ENCODE measurements around the gene USP12.
"Not testable (repeated sequence)": the region's sequence is repeated elsewhere in the genome, so short reads cannot be mapped to it uniquely, and the experiment has no call there.

Gene USP12

DNA sequence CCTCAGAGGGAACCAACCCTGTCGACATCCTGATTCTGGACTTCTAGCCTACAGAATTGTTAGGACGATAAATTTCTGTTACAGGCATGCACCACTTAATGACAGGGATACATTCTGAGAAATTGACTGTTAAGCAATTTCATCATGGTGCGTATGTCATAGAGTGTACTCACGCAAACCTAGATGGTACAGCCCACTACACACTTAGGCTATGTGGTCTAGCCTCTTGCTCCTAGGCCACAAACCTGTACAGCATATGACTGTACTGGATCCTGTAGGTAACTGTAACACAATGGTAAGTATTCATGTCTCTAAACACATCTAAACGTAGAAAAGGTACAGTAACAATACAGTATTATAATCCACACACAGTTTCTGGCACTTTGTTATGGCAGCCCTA, 13.3 kb downstream of the USP12 start:
- no peak overlapping the region for H3K27ac ChIP-seq
- no peak for DNase-seq (ENCODE audit: low read depth, low spot score)

DNA sequence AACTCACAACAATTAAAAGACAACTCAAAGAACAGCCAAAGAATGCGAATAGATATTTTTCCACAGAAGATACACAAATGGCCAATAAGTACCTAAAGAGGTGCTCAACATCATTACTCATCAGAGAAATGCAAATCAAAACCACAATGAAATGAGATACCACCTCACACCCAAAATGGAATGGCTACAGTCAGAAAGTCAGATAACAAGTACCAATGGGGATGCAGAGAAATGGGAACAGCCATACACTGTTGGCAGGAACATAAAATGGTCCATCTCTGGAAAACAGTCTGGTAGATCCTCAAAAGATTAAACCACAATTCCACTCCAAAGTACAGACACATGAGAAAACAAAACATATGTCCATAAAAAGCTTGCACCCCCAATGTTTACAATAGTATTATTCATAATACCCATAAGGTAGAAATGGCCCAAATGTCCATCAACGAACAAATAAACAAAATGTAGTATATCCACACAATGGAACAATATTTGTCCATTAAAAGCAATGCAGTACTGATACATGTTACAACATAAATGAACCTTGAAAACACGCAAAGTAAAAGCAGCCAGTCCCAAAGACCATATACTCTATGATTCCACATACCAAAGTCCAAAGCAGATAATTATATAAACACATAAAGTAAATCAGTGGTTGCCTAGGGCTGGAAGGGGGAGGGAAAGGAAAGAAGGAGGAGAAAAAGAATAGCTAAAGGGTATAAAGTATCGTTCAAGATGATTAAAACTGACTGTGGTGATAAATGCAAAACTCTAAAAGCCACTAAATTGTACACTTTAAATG, 19.6 kb downstream of the USP12 start:
- no peak overlapping the region for H3K27ac ChIP-seq
- no peak for DNase-seq (ENCODE audit: low read depth, low spot score)

DNA sequence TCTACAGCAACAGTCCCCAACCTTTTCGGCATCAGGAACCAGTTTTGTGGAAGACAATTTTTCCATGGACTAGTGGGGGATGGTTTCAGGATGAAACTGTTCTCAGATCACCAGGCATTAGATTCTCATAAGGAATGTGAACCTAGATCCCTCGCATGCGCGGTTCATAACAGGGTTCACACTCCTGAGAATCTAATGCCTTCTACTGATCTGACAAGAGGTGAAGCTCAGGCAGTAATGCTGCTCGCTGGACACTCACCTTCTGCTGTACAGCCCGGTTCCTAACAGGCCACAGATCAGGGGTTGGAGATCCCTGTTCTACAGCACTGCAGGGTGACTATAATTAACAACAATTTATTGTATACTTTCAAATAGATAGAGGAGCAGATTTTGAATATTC, 21.9 kb downstream of the USP12 start:
- no peak overlapping the region for H3K27ac ChIP-seq
- no peak for DNase-seq (ENCODE audit: low read depth, low spot score)

DNA sequence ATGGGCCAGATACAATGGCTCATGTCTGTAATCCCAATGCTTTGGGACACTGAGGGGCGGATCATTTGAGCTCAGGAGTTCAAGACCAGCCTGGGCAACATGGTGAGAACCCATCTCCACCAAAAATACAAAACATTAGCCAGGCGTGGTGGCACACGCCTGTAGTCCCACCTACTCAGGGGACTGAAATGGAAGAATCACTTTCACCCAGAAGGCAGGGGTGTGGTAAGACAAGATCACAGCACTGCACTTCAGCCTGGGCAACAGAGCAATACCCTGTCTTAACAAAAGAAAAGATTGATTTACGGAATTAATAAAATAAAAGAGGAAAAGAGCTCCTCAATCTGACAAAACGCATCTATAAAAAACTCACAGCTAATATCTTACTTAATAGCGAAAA, 22.7 kb downstream of the USP12 start:
- no peak for DNase-seq (ENCODE audit: low read depth, low spot score)
- no peak overlapping the region for H3K27ac ChIP-seq

DNA sequence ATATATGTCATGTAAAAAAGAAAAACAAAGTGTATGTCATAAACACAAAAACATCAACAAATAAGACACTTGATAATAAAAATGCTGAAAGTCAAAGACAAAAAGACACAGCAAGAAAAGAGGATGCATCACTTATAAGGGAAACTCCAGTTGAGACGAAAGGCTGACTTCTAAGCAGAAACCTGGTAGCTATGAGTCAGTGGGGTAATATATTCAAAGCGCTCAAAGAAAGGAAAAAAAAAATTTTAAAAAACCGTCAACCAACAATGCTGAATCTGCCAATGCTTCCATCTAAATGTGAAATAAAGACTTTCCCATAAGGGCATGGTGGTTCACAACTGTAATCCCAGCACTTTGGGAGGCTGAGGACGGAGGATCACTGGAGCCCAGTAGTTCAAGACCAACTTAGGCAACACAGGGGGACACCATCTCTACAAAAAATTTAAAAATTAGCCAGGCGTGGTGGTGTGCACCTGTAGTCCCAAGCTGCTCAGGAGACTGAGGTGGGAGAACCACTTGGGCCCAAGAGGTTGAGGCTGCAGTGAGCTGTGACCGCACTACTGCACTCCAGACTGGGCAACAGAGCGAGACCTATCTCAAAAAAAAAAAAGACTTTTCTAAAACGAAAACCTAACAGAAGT, 24.0 kb downstream of the USP12 start:
- no peak overlapping the region for H3K27ac ChIP-seq
- no peak for DNase-seq (ENCODE audit: low read depth, low spot score)

DNA sequence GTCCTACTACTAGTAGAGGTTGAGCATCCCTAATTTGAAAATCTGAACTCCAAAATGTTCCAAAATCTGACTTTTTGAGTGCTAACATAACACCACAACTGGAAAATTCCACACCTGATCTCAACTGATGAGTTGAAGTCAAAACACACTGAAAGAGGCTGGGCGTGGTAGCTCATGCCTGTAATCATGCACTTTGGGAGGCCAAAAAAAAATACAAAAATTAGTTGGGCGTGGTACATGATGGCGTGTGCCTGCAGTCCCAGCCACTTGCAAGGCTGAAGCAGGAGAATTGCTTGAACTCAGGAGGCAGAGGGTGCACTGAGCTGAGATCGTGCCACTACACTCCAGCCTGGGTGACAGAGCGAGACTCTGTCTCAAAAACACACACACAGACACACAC, 29.9 kb downstream of the USP12 start:
- H3K27ac ChIP-seq: no peak overlapping the region
- no peak for DNase-seq (ENCODE audit: low read depth, low spot score)

DNA sequence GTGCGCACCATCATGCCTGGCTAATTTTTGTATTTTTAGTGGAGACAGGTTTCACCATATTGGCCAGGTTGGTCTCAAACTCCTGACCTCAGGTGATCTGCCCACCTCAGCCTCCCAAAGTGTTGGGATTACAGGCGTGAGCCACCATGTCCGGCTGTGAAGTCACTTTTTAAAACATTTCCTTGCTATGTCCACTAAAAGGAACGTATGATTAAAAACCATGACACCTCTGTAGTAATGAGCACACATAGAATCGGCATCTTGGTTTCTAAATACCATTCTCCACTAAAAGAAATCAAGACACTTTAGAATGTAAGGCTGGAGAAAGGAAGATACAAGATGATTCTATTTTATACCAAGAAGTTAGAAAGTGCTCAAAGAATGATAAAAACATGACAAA, 30.5 kb downstream of the USP12 start:
- DNase-seq (ENCODE audit: low read depth, low spot score); H3K27ac ChIP-seq: not testable (repeated sequence)

DNA sequence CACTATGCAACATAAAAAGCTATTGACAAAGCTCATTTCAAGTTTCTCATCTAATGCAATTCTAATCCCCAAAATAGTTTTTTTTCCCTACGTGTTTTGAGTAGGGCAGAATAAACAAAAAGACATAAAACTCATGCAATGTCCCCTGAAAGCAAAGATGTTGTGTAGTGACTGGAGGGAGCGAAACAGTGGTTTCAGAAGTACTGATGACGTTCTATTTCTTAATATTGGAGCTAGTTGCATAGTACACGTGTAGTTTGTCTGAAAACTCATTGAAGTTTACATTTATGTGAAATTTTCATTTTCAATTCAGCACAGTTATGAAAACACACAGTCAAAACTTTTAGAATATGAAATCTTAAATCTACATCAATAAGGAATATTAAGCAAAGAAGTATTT, 31.6 kb downstream of the USP12 start:
- no peak for DNase-seq (ENCODE audit: low read depth, low spot score)
- peak overlapping the region; percentile 44 for H3K27ac ChIP-seq

DNA sequence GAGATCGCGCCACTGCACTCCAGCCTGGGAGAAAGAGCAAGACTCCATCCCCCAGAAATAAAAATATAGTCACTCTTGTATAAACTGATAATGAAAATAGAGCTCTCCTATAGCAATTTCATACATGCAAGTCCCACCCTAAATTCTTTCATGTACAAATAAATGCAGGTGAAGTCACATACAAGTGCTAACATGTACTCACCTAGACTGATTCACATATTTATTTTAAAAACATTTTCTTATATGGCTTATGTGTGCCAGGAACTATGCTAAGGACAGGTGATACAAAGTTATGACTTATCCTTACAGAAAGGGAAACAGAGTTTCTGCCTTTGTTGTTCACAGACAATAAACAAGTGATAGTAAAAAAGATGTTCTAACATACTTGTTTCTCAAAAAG, 32.0 kb downstream of the USP12 start:
- peak; percentile 67 for DNase-seq (ENCODE audit: low read depth, low spot score)
- H3K27ac ChIP-seq: peak overlapping the region; percentile 44

DNA sequence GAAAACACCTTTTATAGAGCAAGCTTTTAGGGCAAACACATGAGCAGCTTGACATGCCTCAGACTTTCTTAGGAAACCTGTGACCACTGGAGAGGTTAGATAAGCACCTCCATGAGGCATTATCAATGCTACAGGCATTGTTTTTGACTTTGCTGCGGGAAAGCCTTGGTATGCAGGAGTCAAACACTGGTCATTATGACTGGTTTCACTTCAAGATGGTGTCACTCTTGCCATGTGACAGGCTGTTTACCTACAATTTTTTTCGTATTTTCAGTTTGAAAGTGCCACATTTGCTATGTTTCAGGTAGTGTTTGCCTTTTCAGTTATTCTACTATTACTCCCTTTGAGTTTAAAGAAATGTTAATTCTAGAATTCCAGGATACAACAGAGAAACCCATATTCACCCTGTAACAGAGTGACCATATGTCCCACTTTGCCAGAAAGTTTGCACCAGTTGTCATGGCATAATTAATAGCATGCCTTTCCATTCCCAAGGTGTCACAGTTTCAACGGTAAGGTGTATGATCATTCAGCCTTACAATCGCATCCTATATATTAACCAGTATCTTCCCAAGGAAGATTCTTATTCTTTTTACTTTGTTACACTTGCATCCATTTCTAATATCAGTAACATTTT, 33.0 kb downstream of the USP12 start:
- H3K27ac ChIP-seq: no peak overlapping the region
- DNase-seq (ENCODE audit: low read depth, low spot score): no peak

DNA sequence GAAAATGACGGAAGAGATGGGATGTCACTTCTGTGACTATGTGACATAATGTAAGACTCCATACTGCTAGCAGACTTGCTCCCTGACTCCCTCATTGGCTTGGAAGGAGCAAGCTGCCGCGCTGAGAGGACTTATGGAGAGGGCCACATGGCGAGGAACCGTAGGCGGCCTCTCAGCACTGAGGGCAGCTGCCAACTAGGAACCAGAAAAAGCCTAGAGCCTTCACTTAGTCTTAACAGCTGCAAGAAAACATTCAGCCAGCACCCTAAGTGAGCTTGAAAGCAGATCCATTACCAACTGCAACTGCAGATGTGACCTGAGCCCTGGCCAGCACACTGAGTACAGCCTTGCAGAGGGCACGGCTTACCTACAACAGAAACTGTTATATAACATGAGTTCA, 33.9 kb downstream of the USP12 start:
- DNase-seq (ENCODE audit: low read depth, low spot score): no peak
- H3K27ac ChIP-seq: no peak overlapping the region

DNA sequence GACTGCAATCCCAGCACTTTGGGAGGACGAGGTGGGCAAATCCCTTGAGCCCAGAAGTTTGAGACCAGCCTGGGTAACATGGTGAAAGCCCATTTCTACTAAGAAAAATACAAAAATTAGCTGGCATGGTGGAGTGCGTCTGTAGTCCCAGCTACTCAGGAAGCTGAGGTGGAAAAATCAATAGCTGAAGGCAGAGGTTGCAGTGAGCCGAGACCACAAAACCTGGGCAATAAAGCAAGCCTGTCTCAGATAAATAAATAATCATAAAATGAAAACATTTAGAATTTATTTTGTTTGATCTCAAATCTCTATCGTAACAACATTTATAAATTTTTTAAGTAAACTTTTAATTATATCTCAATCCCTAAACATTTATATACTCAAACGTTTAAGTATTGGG, 36.6 kb downstream of the USP12 start:
- no peak for DNase-seq (ENCODE audit: low read depth, low spot score)
- no peak overlapping the region for H3K27ac ChIP-seq

DNA sequence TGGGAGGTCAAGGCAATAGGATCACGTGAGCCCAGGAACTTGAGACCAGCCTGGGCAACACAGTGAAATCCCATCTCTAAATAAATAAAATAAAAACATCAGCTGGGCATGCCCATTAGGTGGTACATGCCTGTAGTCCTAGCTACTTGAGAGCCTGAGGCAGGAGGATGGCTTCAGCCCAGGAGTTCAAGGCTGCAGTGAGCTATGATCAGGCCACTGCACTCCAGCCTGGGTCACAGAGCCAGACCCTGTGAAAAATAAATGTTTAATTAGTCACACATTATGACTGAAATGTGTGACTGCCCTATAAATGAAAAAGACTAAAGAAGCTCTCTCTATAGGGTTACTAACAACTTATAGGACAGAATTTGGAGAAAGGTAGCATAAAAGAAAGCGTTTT, 37.7 kb downstream of the USP12 start:
- DNase-seq (ENCODE audit: low read depth, low spot score): no peak
- no peak overlapping the region for H3K27ac ChIP-seq

DNA sequence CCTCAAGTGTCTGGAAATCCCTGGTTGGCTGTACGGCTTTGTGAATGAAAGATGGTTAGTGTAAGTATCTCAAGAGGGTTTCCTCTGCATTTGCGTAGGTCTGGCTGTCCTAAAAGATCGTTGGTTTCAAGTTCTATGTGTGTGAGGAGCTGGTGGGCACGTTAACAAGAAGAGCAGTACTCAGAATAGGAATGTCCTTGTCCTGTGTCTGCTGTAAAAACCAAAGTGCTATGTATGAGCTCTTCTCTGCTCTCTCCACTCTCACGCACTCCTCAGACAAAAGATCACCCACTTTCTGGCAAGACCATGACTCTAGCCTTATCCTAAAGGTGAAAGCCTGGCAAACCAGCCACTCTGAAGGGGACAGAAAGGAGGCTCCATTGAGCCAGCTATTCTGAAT, 39.1 kb downstream of the USP12 start:
- H3K27ac ChIP-seq: no peak overlapping the region
- DNase-seq (ENCODE audit: low read depth, low spot score): no peak

DNA sequence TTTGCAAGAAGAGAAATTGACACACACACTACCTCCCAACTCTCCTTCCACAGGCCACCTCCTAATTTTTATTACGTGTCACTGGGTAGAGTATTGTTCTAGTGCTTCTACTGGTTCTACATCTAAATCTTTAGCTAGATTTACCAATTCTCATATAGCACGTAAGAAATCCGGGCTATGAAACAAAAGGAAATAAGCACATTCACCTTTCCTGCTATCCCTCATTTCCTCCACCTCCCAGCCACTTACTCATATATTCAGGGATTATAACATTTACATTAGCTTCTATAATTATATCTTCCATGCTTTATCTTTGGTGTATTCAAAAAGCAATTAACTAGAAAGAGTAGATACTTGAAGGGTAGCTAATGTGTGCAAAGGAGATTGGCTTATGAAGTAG, 39.7 kb downstream of the USP12 start:
- H3K27ac ChIP-seq: peak overlapping the region; percentile 49
- no peak for DNase-seq (ENCODE audit: low read depth, low spot score)

DNA sequence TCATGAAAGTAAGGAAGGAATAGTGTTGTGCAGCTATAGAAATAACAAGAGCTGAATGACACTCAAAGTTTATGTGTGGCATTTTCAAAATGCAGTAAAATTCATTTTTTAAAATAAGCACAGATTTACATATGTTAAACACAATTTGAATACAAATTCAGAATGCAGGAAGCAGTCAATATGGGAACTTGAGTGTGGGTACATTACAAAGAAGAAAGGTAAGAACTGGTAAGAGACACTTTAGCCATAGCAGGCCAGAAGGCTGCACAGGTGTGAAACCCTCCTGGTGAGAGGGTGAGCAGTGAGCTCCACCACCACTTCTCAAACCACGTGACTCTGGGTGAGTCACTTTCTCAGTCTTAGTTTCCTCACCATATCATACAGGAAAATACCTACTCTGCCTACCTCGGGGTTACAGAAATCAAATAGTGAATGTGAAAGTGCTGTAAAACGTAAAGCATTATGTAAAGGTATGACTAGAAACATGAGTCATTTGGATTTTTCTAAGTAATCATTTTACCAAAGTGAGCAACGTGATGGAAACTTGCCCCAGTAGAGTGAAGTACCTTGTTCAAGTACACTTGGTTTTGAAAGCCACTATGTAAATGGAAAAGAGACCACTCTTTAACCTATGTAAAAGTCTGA, 40.5 kb downstream of the USP12 start:
- peak overlapping the region; percentile 49 for H3K27ac ChIP-seq
- DNase-seq (ENCODE audit: low read depth, low spot score): peak; percentile 93

DNA sequence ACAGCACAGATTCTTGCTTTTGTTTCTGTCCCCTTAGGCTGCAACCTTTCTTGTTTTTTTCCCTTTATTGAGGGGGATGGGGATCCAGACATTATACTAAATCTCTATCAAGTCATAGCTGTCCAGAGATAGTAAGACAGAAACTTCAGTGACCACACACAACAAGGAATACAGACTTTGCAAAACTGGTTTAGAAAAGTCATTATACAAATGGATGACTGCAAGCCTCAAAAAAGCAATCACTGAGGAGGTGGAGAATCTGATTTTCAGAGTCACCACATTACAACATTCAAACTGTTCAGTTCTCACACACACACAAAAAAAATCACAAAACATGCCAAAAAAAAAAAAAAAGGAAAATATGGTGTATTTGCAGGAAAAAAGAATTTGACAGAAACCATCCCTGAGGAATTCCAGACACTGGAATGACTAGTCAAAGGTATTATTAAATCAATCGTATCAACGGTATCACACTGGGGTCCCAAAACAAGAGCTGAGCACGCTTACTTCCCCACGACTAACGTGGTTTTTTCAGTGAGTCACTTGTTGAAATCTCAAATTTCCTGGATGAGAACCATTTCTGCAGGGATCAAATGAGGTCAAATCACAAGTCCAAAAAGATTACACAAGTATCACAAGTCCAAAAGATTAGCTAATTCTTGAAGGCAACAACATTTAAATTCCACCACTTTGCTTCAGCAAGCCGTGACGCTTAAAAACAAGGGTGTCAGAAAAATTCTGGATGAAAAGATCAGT, 41.2 kb downstream of the USP12 start:
- peak overlapping the region; percentile 49 for H3K27ac ChIP-seq
- DNase-seq (ENCODE audit: low read depth, low spot score): no peak

DNA sequence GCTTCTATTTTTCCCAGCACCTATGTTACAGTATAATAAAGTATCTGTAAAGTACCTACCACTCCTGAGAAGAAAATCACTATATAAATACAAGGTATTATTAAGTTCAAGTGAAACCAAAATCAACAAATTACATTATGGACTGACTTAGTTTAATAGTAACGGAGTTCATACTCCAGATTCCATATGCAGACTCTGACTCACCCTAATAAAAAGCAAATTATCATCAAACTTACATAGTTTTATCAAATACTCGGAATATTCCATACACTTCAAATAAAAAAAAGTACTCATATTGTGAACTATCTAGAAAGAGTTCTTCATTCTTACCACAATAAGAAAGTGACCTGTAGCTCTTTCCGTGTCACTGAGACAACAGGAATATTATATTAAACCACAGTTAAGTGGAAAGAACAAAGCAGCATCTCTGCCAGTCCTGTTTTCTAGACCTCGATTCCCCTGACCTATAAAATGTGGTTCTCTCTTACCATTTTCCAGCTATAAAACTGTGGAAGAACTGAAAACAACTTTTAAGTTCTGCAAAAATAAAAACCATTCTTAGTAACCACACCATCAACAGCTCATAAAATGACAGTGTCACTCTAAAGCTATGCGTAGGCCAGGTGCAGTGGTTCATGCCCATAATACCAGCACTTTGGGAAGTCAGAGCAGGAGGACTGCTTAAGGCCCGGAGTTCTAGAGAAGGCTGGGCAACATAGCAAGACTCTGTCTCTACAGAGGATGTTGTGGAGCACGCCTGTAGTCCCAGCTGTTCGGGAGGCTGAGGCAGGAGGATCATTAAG, 42.6 kb downstream of the USP12 start:
- no peak for DNase-seq (ENCODE audit: low read depth, low spot score)
- no peak overlapping the region for H3K27ac ChIP-seq

DNA sequence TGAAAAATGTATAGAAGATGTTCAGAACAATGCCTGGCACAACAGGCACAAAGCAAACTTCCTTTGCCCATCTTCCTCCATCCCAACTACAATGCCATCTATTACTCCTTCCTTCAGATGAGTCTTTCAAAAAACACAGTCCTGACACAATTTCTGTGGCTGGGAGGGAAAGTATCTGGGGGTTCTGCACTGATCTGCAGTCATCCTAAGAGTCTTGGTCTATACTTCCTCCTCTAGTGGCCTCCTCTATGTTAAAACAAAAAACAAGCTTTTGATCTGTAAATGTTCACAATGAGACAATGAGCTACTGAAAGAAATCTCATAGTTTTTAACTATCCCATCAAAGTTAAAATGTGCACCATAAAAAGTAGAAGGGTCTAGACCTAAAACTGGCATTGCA, 44.8 kb downstream of the USP12 start:
- no peak overlapping the region for H3K27ac ChIP-seq
- no peak for DNase-seq (ENCODE audit: low read depth, low spot score)

Measured in epithelial cell of prostate (primary cell).